Measurements from ENCODE around the gene MICA.

MICA gene

GRCh38 chr6:31462026-31462963 is 58.9 kb downstream of the MICA start:
- no peak for DNase-seq

DNA sequence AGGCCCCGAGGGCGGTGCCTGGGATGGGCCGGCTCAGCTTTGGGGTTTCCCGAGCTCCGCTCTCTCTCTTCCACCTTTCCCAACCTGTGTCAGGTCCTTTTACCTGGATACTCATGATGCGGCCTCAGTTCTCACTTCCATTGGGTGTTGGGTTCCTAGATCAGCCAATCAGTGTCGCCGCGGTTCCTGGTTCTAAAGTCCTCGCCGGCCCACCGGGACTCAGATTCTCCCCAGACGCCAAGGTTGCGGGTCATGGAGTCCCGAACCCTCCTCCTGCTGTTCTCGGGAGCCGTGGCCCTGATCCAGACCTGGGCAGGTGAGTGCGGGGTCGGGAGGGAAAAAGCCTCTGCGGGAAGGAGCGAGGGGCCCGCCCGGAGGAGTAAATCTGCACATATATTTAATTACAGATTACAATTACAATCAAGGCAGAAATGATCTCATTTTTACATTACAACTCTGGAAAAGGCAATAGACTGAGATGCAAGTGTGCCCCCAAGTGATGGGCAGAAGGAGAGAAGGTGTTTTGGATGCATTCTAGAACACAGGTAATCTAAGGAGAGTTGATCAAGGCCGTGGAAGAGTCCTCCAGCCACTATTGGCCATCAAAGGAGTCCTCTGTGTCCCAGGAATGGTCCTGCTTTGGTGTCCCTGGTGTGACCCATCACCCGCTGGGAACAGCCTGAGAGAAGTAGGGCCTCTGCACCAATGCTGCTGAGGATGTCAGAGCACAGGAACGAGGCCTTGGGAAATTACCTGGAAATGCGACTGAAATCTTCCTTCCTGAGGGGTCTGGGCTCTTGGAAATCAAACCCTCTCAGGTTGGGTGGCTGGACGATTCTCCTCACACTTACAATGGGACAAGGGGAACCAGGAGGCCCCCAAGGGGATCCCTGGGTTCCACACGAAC is 59.8 kb downstream of the MICA start:
- peak; percentile 86 to 90 for DNase-seq

DNA sequence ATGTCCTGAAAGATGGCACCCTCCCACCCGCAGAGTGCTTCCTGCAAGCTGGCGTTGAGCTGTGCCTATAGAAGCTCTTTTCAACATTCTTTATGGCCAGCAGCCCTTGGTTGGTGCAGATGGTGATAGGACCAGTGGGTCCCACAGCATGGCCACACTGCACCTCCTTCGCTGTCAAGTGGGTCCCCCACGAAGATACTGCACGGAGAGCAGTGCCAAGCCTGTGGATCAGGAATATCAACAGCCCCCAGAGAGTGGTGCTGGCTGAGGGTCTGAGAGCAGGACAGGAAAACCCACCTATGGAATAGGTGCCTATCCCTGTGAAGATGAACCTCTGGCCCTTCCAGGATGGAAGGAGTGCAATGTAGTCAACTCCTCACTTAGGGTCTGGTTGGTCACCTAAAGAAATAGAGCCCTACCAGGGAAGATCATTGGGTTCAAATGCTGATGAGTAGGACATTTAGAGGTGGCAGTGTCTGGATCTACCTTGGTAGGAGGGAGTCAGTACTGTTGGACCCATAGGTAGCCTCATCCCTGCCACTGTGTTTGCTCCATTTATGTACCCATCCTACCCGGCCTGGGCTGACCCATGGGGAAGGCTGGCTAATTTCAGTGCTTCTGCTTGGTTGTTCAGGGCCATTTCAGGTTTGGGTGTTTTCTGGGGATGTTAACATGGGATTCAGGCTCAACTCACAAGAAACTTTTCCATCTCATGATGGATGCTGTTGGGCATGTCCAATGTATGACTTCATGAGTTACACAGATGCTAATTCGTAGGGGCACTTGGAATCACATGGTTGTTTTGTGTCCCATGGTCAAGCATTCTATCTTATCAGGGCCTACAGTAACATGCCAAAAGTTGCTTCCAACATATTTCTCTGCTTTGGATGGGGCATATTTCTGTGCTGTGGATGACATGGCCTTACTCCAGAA is 61.1 kb downstream of the MICA start:
- no peak for DNase-seq
